Hepatocyte (in vitro differentiated cells): Measurements from ENCODE around the gene SKAP2. TPM values are rescaled to one million over a fixed set of nuclear protein-coding genes. Genes with fewer than 3 reads are reported as not detected.

ENCODE experiments used
- DNase-seq: peaks from one replicate; pipeline ENCODE4 v3.0.0-alpha.2; 2016; ENCODE audit warnings: low spot score
- H2AFZ ChIP-seq: fragments of 200-600 bp; sonication (generic); 2 replicates; pipeline ENCODE4 v1.6.0; 2016; ENCODE audit warnings: antibody characterized with exemption, mild to moderate bottlenecking
- H3K27ac ChIP-seq: fragments of 200-600 bp; sonication (generic); 2 replicates; pipeline ENCODE4 v1.5.1; 2016; ENCODE audit warnings: mild to moderate bottlenecking
- H3K27me3 ChIP-seq: fragments of 200-600 bp; sonication (generic); 2 replicates; pipeline ENCODE4 v1.6.1; 2016
- H3K36me3 ChIP-seq: fragments of 200-600 bp; sonication (generic); replicated peaks from 2 replicates; pipeline ENCODE4 v1.5.1; 2016; ENCODE audit warnings: low read depth; ENCODE audit not compliant: insufficient read depth
- H3K4me1 ChIP-seq: fragments of 200-600 bp; sonication (generic); 2 replicates; pipeline ENCODE4 v1.5.1; 2016; ENCODE audit warnings: mild to moderate bottlenecking, moderate library complexity; ENCODE audit not compliant: insufficient read depth
- H3K4me2 ChIP-seq: fragments of 200-600 bp; sonication (generic); 2 replicates; pipeline ENCODE4 v1.6.0; 2016
- H3K4me3 ChIP-seq: fragments of 200-600 bp; sonication (generic); 2 replicates; pipeline ENCODE4 v1.5.1; 2016; ENCODE audit warnings: mild to moderate bottlenecking
- H3K79me2 ChIP-seq: fragments of 200-600 bp; sonication (generic); 2 replicates; pipeline ENCODE4 v1.6.0; 2017; ENCODE audit warnings: mild to moderate bottlenecking
- H3K9me2 ChIP-seq: fragments of 200-600 bp; sonication (generic); replicated peaks from 2 replicates; pipeline ENCODE4 v1.6.0; 2017; ENCODE audit warnings: mild to moderate bottlenecking; ENCODE audit not compliant: insufficient read depth
- H3K9me3 ChIP-seq: fragments of 200-600 bp; sonication (generic); 2 replicates; pipeline ENCODE4 v1.5.1; 2016; ENCODE audit warnings: low read depth, mild to moderate bottlenecking
- H4K20me1 ChIP-seq: fragments of 200-600 bp; sonication (generic); 2 replicates; pipeline ENCODE4 v1.6.0; 2016; ENCODE audit warnings: mild to moderate bottlenecking; ENCODE audit not compliant: insufficient read depth, poor library complexity, severe bottlenecking
- EZH2 ChIP-seq: fragments of 200-600 bp; sonication (generic); IDR thresholded peaks from 2 replicates; pipeline ENCODE4 v1.6.1; 2016; ENCODE audit warnings: antibody characterized with exemption, mild to moderate bottlenecking, borderline replicate concordance
- EZH2phosphoT487 ChIP-seq: fragments of 200-600 bp; sonication (generic); IDR thresholded peaks from one replicate; pipeline ENCODE4 v1.6.1; 2018; ENCODE audit warnings: antibody characterized with exemption, mild to moderate bottlenecking, low read depth, moderate library complexity; ENCODE audit not compliant: unreplicated experiment, severe bottlenecking
- WGBS: methylation state at CpG from one replicate; pipeline ENCODE4 v1.1.6; 2016; ENCODE audit warnings: low lambda C conversion rate; ENCODE audit errors: missing lambda C conversion rate; 5-methylcytosine and 5-hydroxymethylcytosine counted together
- polyA plus RNA-seq: library from polyadenylated mRNA; unstranded; fragments of >200 nt; fragmentation: Nextera tagmentation; extraction: Ambion mirVana; gene quantifications from 2 replicates; pipeline ENCODE4 v1.2.1, GENCODE V29; 2016
- total RNA-seq: library from RNA; depleted of rRNA; stranded (reverse); fragments of >200 nt; gene quantifications from 2 replicates; pipeline ENCODE4 v1.2.3, GENCODE V29; 2014
- TF ChIP-seq, protein P1 (sequence below): fragments of 200-600 bp; sonication (generic); IDR thresholded peaks from 2 replicates; pipeline ENCODE4 v1.5.1; 2016; ENCODE audit warnings: antibody characterized with exemption, mild to moderate bottlenecking; ENCODE audit not compliant: poor library complexity

SKAP2 gene
- total and polyA plus RNA-seq, 2 experiments from 2014 or later = 8.4 to 13.5 TPM

DNA sequence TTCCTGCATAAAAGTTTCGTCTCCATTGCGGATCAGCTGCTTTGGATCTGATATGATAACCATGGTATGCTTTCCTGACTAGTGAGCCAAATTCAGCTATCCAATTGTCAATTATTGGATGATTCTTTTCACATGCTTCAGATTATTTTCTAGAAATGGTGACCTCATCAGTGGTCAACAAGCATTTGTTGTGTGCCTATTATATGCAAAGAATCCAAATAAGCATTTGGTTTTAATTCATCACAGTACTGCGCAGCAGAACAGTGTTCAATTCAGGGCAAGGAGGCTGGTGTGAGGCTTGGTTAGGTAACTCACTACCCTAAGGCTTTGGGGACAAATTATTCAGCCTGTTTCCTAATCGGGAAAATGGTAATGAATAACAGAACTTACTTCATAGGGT lies 200.5 kb downstream of the SKAP2 start:
- WGBS = 88% methylated on average over 4 of the region's 4 CpGs
- Histone ChIP-seq H3K9me2 (no peaks in the 10 kb centered on the region), H3K27ac (no peak overlapping the region), H3K4me1 (no peaks in the 10 kb centered on the region), H3K27me3 (peaks cover 10% of the 10 kb centered on the region), H3K36me3 (no peaks in the 10 kb centered on the region), H3K79me2 (no peaks in the 10 kb centered on the region), H3K4me2 (no peak overlapping the region), H3K9me3 (no peaks in the 10 kb centered on the region), H3K4me3 (no peak overlapping the region), H4K20me1 (no peaks in the 10 kb centered on the region), H2AFZ (no peak overlapping the region)
- no peak for DNase-seq
- TF ChIP-seq, protein P1, sequence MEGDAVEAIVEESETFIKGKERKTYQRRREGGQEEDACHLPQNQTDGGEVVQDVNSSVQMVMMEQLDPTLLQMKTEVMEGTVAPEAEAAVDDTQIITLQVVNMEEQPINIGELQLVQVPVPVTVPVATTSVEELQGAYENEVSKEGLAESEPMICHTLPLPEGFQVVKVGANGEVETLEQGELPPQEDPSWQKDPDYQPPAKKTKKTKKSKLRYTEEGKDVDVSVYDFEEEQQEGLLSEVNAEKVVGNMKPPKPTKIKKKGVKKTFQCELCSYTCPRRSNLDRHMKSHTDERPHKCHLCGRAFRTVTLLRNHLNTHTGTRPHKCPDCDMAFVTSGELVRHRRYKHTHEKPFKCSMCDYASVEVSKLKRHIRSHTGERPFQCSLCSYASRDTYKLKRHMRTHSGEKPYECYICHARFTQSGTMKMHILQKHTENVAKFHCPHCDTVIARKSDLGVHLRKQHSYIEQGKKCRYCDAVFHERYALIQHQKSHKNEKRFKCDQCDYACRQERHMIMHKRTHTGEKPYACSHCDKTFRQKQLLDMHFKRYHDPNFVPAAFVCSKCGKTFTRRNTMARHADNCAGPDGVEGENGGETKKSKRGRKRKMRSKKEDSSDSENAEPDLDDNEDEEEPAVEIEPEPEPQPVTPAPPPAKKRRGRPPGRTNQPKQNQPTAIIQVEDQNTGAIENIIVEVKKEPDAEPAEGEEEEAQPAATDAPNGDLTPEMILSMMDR = no peak
- no peak for TF ChIP-seq EZH2
- no peak for TF ChIP-seq EZH2phosphoT487

GRCh38 chr7:26662646-26663045 lies 201.7 kb downstream of the SKAP2 start:
- WGBS = 83% methylated on average over 6 of the region's 6 CpGs
- no peaks in the 10 kb centered on the region for H3K4me1 ChIP-seq
- H3K27me3 ChIP-seq = peaks cover 20% of the 10 kb centered on the region
- H3K36me3 ChIP-seq = no peaks in the 10 kb centered on the region
- H4K20me1 ChIP-seq = no peaks in the 10 kb centered on the region
- no peaks in the 10 kb centered on the region for H3K9me2 ChIP-seq
- H3K4me3 ChIP-seq = no peak overlapping the region
- no peak overlapping the region for H2AFZ ChIP-seq
- H3K79me2 ChIP-seq = no peaks in the 10 kb centered on the region
- H3K9me3 ChIP-seq = no peaks in the 10 kb centered on the region
- TF ChIP-seq EZH2phosphoT487 (no peak), EZH2 (no peak)
- TF ChIP-seq, protein P1 = no peak
- no peak overlapping the region for H3K4me2 ChIP-seq
- DNase-seq = no peak
- H3K27ac ChIP-seq = no peak overlapping the region

- TF ChIP-seq, protein P1 = no peak
- TF ChIP-seq EZH2 (no peak), EZH2phosphoT487 (no peak)
- WGBS = 63% methylated on average over 3 of the region's 3 CpGs
- H3K79me2 ChIP-seq = no peaks in the 10 kb centered on the region
- no peaks in the 10 kb centered on the region for H3K9me3 ChIP-seq
- H3K27ac ChIP-seq = no peak overlapping the region
- no peak overlapping the region for H3K4me2 ChIP-seq
- H4K20me1 ChIP-seq = no peaks in the 10 kb centered on the region
- no peak overlapping the region for H2AFZ ChIP-seq
- DNase-seq = no peak
- H3K4me1 ChIP-seq = no peaks in the 10 kb centered on the region
- H3K4me3 ChIP-seq = no peak overlapping the region
- H3K27me3 ChIP-seq = peaks cover 48% of the 10 kb centered on the region
- no peaks in the 10 kb centered on the region for H3K9me2 ChIP-seq
- H3K36me3 ChIP-seq = no peaks in the 10 kb centered on the region
Measured at GRCh38 chr7:26659121-26659520, 205.3 kb downstream of the SKAP2 start.
